Activated CD8-positive, alpha-beta memory T cell treated with anti-CD3 and anti-CD28 coated beads, Interleukin-2, amount 50 U/mL, for 1 hour (primary cell): ENCODE results near the gene BBS1.

ENCODE experiments used
- DNase-seq: peaks from one replicate; pipeline ENCODE4 v3.0.0-alpha.2; 2020; ENCODE audit errors: extremely low read depth

BBS1 gene

DNA sequence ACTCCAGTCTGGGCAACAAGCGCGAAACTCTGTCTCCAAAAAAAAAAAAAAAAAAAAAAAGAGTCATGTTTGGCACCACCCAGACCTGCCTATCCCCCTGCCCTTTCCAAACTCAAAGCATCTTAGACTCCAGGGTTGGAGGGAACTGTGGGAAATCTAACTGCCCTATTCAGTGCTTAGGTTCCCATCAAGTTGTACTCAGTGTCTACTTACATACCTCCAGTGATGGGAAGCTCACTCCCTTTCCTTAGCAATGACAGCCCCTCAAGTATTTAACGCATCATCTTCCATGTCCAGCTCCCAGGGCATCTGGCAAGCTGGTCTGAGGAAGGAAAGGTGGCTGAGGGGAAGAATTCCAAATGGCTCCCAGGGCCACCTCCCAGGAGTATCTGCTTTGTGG lies 39.3 kb downstream of the BBS1 start:
- no peak for DNase-seq

DNA sequence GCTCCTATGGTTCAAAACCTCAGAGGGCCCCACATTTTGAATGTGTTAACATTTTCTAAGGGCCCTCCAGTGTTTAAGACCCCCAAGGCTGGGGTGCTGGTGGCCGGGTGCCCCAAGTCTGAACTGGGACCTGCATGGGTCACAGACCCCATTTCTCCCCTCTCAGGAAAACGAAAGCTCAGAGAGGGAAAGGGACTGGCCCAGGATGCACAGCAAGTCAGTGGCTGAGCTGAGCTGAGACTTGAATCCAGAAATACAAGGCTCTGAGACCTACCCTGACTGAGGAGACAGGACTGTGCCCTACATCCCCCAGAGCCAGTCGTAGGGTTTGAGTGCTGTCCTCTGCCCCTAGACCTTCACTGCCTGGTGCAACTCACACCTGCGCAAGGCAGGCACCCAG lies 40.5 kb downstream of the BBS1 start:
- DNase-seq = no peak

DNA sequence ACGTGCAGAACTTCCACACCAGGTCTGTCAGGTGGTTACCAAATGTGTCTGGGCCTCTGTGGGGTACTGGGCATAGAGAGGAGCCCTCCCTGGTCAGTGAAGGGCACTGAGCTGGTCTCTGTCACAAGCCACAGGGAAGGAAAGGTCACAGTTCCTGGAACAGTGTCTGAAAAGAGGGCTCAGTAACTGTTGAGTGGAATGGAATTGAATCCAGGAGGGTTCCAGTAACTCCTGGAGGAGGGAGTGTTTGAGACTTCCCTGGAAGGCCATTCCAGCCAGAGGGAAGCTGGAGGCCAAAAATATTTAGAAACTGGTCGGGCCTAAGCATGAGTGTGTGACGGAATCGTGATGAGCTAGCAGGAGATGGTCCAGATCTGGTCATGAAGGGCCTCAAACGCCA lies 44.2 kb downstream of the BBS1 start:
- no peak for DNase-seq

DNA sequence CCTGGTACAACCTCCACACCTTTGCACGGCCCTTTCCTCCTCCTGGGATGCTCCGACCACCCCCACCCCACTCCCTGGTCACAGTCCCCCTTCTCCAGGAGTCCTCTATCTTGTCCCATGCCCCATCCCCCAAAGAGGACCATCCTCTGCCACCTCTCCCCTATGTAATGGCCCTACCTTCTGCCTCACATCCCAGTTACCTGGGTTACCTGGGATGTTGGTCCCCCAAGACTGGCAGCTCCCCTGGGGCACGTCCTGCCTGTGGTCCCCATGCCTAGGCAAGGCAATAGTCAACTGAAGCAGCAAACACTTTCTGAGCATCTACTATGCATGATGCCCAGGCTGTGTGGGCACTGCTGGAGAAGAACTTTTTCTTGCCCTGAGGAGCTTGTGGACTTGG lies 45.0 kb downstream of the BBS1 start:
- no peak for DNase-seq

DNA sequence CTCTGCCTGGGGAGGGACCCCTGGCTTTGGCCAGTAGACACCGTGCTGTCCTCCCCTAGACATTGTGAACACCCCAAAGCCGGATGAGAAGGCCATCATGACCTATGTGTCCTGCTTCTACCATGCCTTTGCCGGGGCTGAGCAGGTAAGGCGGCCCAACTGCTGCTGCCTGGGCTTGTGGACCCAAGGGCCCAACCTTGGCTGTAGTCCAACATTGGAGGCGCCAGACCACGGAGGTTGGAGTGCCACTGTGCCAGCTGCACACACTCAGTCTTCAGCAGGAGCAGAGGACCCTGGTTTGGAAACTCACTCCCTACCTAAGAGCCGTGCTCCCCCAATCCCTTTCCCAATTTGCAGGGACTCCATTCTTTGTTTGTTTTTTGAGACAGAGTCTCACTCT lies 45.7 kb downstream of the BBS1 start:
- no peak for DNase-seq

DNA sequence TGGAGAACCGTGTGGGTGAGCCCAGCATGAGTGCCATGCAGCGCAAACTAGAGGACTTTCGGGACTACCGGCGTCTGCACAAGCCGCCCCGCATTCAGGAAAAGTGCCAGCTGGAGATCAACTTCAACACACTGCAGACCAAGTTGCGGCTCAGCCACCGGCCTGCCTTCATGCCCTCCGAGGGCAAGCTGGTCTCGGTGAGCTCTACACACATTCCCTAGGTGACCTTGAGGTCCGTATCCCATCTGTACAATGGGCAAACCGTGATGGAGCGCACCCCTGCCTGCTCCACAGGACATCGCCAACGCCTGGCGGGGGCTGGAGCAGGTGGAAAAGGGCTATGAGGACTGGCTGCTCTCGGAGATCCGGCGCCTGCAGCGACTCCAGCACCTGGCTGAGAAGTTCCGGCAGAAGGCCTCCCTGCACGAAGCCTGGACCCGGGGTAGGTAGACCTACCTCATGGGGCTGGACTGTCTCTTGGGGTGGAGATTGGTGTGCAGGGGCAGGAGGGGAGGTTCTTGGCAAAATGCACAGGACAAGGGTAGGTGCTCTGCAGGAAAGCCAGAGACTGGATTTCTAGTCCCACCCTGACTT lies 47.4 kb downstream of the BBS1 start:
- no peak for DNase-seq

DNA sequence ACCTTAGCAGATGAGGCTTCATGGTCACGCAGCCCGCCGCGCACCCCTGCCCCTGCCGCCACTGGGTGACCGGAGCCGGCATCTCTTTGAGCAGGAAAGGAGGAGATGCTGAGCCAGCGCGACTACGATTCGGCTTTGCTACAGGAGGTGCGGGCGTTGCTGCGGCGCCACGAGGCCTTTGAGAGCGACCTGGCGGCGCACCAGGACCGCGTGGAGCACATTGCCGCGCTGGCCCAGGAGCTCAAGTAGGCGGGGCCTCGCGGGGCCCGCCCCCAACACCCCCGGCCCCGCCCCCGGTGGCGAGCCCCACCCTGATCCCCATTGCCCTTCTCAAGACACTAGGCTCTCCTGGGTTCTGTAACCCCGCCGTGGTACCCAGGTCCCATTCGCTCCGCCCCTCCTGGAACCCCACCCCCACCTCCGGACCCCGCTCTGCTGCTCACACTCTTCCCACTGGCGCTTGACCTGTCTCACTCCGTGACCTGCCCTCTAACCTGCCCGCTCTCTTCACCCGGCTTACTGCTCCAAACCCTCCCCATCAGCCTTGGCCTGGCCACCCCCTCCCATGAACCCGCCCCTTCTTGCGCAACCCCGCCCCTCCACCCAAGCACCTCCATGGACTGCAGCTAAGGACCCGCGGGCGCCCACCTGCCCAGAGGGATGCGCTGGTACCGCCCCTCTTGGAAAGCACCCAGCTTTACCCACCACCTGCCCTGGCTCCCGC lies 48.9 kb downstream of the BBS1 start:
- no peak for DNase-seq

DNA sequence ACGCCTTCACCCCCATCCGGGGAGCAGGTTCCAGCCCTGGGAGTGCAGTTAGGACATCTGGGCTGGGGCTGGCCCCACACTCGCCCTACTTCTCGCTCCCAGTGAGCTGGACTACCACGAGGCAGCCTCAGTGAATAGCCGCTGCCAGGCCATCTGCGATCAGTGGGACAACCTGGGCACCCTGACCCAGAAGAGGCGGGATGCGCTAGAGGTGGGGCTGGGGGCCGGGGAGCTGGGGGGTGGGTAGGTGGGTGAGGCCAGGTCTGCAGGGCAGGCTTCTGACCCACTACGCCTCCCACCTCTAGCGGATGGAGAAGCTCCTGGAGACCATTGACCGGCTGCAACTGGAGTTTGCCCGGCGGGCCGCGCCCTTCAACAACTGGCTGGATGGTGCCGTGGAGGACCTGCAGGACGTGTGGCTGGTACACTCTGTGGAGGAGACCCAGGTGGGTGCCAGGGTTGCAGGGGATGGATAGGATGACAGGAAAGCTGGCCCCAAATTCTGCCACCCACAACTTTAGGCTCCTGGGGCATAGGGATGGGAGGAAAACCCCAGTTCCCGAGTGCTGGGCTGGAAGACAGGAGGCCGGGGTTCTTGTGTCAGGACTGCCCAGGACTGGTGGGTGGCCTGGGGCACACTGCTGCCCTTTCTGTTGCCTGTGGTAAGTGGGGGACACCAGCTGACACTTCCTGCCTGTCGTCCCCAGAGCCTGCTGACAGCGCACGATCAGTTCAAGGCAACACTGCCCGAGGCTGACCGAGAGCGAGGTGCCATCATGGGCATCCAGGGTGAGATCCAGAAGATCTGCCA lies 49.6 kb downstream of the BBS1 start:
- DNase-seq = no peak

DNA sequence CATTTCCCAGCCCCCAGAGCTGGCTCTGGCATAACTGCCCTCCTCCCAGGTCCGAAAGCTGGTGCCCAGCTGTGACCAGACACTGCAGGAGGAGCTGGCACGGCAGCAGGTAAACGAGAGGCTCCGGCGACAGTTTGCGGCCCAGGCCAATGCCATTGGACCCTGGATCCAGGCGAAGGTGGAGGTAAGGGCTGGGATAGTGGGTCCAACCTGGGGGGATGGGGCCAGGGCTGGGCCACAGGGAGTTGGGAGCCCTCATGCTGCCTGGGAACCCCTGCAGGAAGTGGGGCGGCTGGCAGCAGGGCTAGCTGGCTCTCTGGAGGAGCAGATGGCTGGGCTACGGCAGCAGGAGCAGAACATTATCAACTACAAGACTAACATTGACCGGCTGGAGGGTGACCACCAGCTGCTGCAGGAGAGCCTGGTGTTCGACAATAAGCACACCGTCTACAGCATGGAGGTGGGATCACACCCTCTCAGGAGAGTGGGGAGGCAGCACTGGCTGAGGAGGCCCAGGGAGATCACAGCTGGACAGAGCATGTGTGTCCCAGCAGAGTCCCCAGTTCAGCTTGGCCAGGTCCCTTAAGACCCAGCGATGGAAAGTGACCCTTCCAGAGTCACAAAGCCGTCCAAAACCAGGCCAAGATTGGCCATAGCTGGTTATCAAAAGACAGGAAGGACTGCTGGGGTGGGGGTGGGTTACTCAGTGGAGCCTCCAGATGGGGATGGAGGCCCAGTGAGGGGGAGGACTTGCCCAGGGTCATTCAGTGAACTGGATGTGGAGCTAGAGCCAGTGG lies 50.9 kb downstream of the BBS1 start:
- DNase-seq = no peak

DNA sequence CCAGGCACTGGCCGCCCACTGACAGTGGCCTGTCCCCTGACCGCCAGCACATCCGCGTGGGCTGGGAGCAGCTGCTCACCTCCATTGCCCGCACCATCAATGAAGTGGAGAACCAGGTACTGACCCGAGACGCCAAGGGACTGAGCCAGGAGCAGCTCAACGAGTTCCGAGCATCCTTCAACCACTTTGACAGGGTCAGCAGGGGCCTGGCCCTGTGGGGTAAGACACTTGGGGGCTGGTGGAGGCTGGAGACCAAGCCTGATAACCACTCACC lies 51.5 kb downstream of the BBS1 start:
- DNase-seq = no peak

DNA sequence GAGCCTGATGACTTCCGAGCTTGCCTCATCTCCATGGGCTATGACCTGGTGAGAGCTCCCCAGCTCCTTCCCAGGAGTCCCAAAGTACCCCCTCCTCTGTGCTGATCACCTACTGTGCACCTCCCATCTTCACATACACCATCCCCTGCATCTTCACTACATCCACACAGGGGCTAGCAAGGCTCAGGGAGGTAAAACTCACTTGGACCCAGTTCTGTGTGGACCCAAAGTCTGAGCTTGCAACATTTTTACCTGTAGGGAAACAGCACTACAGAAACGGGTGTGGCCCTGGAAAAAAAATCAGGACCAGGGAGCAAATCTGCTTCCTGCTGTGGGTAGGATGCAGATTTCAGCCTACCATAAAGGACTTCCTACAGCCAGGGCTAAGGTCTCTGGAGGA lies 51.8 kb downstream of the BBS1 start:
- no peak for DNase-seq

DNA sequence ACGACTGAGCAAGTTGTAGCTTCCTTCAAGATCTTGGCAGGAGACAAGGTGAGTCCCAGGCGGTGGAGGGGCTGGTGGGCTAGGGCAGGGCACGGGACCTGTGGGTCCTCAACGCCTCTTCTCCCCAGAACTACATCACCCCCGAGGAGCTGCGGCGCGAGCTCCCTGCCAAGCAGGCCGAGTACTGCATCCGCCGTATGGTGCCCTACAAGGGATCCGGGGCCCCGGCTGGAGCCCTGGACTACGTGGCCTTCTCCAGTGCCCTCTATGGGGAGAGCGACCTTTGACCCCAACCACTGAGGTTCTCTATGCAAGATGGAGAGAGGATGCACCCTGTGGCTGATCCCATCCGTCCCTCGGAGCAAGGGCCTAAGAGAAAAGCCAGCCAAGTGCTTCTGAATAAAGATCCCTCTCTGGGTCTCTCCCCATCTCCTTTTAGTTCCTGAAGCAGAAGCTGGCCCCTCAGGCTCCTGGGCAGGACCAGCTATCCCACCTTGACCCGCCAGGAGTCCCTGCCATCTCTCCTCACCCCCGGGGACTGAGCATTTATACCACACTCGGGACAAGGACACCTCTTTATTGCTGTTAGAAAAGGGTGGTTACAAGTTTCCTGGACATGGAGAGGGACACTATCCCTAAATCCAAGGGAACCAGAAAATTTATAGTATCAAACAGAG lies 52.6 kb downstream of the BBS1 start:
- no peak for DNase-seq

DNA sequence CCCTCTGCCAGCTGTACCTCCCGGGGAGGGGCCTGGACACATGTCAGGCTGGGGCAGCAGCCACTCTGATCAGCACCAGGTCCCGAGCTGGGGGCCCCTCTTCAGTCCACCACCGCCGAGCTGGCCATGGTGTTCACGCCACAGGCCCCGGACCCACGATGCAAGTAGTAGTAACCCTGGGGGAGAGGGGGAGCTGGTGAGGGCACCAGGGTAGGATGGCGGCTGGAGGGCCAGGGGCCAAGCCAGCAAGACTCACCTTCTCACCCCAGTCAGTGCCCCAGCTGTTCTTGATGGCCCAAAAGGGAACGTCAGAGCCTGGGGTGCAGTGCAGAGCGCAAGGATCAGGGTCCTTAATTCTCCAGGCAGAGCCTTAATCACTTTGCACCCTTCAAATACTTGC lies 53.4 kb downstream of the BBS1 start:
- DNase-seq = no peak

DNA sequence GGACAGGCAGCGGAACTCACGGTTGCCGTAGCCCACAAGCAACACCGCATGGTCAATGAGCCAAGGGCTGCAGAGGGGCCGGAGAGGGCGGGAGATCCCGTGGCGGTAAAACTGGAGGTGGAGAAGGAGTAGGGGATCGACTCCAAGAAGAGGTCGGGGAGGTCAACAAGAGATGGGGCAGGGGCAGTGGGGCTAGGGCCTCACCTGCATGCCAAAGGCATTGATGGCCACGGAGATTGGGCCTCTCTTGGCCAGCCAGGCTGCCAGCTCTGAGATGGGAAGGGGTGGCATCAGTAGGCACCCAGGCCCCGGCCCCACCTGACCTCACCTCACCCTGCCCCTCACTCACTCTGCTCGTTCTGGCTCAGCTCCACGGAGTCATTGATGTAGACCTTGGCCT lies 54.1 kb downstream of the BBS1 start:
- DNase-seq = no peak

DNA sequence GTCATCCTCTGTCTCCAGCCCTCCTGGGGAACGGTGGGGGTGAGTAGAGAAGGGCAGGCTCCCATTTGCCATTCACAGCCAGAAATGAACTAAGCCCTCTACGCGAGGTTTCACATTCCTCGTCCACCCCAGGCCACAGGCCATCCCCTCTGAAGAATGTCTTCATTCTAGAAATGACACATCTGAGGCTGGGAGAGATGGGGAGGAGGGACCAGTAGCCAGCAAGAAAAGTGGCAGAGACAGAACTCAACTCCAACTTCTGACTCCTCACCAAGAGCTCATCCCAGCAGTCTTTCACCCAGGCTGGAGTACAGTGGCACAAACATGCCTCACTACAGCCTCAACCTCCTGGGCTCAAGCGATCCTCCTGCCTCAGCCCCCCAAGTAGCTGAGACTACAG lies 54.5 kb downstream of the BBS1 start:
- DNase-seq = no peak

DNA sequence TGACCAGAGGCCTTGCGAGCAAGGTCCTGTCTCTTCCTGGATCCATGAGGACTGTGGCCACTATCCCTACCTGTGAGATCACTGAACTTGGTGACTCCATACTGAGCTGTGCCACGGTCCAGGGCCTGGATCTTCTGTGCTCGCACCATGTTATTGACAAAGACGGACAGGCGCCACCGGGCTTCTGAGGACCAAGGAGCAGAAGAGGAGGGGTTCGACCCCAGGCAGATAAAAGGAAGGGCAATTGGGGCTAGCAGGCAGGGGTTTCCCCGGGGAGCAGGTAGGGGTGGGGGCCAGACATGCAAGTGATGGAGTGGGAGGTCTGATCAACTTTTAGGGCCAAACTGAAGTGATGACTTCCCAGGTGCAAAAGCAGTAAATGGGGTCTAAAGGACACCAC lies 55.8 kb downstream of the BBS1 start:
- no peak for DNase-seq

DNA sequence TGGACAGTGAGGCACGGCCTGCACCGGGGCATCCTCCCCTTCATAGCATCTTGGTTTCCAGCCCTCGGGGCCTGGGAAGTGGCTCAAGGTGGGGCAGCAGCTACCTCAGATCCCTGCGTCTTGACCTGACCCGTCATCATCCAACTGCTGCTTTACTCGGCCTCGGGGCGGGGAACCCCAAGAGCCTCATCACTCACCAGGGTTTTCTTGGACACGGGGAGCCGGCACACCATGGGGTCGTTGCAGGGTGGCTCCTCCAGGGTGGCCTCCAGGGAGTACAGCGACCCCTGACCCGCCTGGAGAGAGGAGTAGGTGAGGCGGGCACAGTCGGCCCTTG lies 57.3 kb downstream of the BBS1 start:
- DNase-seq = no peak

DNA sequence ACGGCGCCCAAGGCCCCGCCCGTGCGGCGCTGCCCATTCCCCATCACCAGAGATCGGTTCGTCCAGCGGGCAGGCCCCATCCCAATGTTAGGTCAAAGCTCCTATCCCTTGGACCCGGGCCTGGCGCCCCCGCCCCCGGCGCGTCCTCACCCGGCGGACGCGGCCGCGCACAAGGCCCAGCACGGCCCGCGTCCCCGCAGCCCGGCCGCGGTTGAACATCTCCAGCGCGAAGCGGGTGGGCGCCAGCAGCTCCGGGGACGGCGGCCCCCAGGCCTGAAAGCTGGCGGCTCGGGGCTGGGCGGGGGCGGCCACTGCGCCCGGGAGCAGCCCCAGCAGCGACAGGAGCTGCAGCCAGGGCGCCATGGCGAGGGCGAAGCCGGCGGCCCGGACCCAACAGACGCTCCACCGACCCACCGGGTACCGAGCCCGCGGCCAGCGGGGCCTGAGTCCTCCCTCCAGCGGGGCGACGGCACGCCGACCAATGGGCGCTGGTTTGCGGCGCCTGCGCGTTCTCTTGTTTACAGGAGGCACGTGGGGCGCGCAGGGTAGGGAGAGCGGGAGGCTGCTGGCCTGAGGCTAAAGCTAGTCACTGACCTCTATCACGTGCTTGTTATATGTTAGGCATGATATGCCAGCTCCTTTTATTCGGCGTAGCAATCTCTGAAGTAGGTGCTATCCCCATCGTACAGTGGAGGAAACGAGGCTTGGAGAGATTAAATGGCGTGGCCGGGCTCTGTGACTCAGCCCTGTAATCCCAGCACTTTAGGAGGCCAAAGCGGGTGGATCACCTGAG lies 57.9 kb downstream of the BBS1 start, which contains the start of gene CTSF:
Gene CTSF, minus strand, starts transcription at position 483 of the 793 bp plus-strand sequence. Its CDS starts 120 bp downstream, at position 363.
- DNase-seq = peak; percentile 36

DNA sequence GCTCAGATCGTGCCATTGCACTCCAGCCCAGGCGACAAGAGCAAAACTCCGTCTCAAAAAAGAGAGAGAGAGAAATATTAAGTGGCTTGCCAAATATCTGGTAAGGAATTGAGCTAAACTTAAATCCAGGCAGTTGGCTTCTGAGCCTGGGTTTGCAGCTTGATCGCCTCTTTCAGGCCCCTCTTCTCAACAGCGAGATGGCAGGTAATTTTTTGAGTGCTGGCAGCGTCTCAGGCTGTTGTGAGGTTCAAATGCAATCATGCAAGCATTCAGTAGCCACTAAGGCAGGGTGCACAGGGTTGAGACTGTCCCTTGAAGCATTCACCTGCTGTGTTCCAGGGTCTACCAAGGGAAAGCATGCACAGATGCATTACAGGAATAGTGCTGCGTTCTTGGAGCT lies 58.6 kb downstream of the BBS1 start:
- no peak for DNase-seq

DNA sequence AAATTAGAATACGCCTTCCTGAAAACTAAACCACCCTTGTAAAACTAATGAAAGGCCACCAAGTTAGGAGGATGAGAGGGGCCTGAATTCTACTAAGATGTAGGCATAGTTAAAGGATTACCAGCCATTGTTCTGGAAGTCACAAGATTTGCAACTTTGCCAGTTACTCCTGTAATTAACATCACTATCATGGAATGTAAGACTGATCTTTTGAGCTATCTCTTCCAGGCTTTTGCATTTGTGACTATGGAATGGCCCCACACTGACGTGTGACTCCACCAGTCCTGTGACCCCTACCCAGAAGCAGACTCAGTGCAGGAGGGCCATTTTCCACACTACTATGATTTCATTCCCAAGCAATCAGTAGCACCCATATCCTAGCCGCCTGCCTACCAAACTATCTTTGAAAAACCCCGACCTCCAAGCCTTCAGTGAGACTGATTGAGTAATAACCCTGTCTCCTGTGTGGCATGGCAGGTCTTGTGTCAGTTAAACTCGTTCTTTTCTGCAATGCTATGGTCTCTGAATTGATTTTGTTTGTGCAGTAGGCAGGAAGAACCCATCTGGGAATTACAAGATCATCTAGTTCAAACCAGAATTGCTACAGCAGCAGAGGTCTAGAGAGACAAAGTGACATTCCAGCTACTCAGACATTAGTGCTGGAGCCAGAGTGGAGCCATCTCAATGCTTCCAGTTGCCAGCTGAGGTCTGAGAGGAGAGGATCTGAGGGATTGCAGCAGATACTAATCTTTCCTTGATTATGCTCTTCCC lies 59.8 kb downstream of the BBS1 start:
- no peak for DNase-seq

DNA sequence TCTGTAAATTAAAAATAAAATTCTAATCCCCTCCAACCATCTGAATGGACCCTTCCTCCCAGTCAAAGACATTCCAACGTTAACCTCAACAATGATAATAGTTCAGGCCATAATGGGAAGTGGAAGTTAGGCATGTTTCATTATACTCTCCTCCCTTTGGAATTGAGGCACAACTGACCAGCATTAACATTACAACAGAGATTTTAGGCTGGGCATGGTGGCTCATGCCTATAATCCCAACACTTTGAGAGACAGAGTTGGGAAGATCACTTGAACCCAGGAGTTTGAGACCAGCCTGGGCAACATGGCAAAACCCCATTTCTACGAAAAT lies 60.4 kb downstream of the BBS1 start:
- no peak for DNase-seq
